Natural killer cell (primary cell): ENCODE data around the gene ZAP70. TPM values are rescaled to one million over a fixed set of nuclear protein-coding genes. Genes with fewer than 3 reads are reported as not detected.

ENCODE experiments used
- ATAC-seq, 3 donors: fragments of 150-1000 bp in 2 of 3; fragments of 200-7000 bp in 1 of 3; cut with Tn5 transposase; 1 replicate in 1 of 3; 2 replicates in 2 of 3; pipeline ENCODE4 v1.10.0; 2021; ENCODE audit warnings: mild to moderate bottlenecking in 2 of 3, moderate library complexity in 2 of 3
- DNase-seq, 2 donors: peaks; one replicate each; pipeline versions ENCODE4 v3.0.0 to v3.0.0-alpha.2; 2013 to 2021; ENCODE audit warnings: mixed read lengths in 1 of 2
- H3K27ac ChIP-seq: one replicate; pipeline ENCODE4 v1.5.1; 2013; ENCODE audit warnings: mild to moderate bottlenecking, low read length
- H3K27me3 ChIP-seq: one replicate; pipeline ENCODE4 v1.6.1; 2013; ENCODE audit warnings: low read length; ENCODE audit not compliant: control insufficient read depth, insufficient read depth
- H3K36me3 ChIP-seq: one replicate; pipeline ENCODE4 v1.6.1; 2013; ENCODE audit warnings: low read length; ENCODE audit not compliant: control insufficient read depth, insufficient read depth
- H3K4me1 ChIP-seq: one replicate; pipeline ENCODE4 v1.6.1; 2013; ENCODE audit warnings: low read length; ENCODE audit not compliant: control insufficient read depth, insufficient read depth
- H3K4me3 ChIP-seq: one replicate; pipeline ENCODE4 v1.5.1; 2013; ENCODE audit warnings: low read length
- H3K9me3 ChIP-seq: one replicate; pipeline ENCODE4 v1.6.1; 2013; ENCODE audit warnings: low read length; ENCODE audit not compliant: control insufficient read depth, insufficient read depth
- H3K27ac Mint-ChIP-seq, 2 donors: one replicate each; pipeline ENCODE4 v1.8.0; 2022; ENCODE audit warnings: mild to moderate bottlenecking in 2 of 2, mixed read lengths in 2 of 2, moderate library complexity in 1 of 2
- H3K27me3 Mint-ChIP-seq, 2 donors: one replicate each; pipeline ENCODE4 v1.8.0; 2022; ENCODE audit warnings: low read depth in 2 of 2, mixed read lengths in 2 of 2
- H3K36me3 Mint-ChIP-seq: one replicate; pipeline ENCODE4 v1.8.0; 2022; ENCODE audit warnings: mixed read lengths
- H3K4me1 Mint-ChIP-seq, 2 donors: one replicate each; pipeline ENCODE4 v1.8.0; 2022; ENCODE audit warnings: mixed read lengths in 2 of 2
- H3K4me3 Mint-ChIP-seq: one replicate; pipeline ENCODE4 v1.8.0; 2022; ENCODE audit warnings: mild to moderate bottlenecking, moderate library complexity, mixed read lengths
- H3K9me3 Mint-ChIP-seq, 2 donors: one replicate each; pipeline ENCODE4 v1.8.0; 2022; ENCODE audit warnings: mixed read lengths in 2 of 2
- WGBS: methylation state at CpG from one replicate; pipeline ENCODE4 v1.1.7; 2013; ENCODE audit warnings: missing lambda C conversion rate; ENCODE audit not compliant: insufficient coverage; 5-methylcytosine and 5-hydroxymethylcytosine counted together
- intact Hi-C: fragments of 100-400 bp; cut with micrococcal nuclease; formaldehyde crosslinking; loops from one replicate; pipeline ENCODE4 v1.14.2; 2022
- total RNA-seq, 4 donors: library from RNA; stranded (reverse); fragments of 120-200 nt in 1 of 4; gene quantifications; one replicate each; pipeline versions ENCODE4 v1.2.3 to v1.2.4, GENCODE V29; 2013 to 2022
- TF ChIP-seq, protein P1 (sequence below): fragments of 200-600 bp; IDR thresholded peaks from one replicate; pipeline ENCODE4 v1.8.0; 2022; ENCODE audit warnings: antibody characterized with exemption

Gene ZAP70
- total RNA-seq, 3 donors from 2014 or later (not counting 1 experiment from before 2014, with no cell fraction given), result 883 to 1,008 (median 954) TPM

DNA sequence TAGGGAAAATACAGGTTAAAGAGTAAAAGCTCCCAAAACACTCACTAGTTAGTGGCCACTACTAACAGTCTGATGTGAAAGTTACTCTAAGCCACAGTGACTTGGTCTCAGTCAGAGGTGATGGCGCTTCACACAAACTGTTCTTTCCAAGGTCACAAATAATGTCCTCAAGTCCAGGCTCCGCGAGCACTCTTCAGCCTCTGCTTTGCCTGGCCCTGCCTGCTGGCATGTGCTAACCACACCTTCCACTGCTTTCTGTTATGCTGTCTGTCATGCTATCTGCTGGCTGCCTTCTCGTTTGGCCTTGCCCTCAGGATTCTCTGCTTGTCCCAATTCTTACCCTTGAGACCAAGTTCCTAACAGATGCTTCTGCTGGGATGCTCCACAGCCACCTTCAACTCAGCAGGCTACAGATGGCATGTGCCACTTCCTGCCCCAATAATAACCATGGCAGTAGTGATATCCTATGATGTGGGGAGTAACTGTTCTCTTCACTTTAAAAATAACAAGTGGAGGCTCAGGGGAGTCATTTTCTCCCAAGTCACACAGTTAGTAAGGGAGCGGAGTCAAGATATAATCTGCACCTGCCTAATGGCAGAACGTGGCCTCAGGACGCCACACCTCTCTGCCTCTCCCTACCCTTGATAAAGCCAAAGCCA, 75.7 kb downstream of the ZAP70 start:
- DNase-seq, result no peak
- H3K4me1 Mint-ChIP-seq, result no peaks in the 10 kb centered on the region
- H3K4me3 Mint-ChIP-seq, result no peak overlapping the region
- Histone ChIP-seq H3K4me1 (no peaks in the 10 kb centered on the region), H3K9me3 (no peaks in the 10 kb centered on the region), H3K4me3 (no peak overlapping the region), H3K27me3 (no peaks in the 10 kb centered on the region), H3K27ac (no peak overlapping the region), H3K36me3 (peaks cover 40% of the 10 kb centered on the region)
- no peaks in the 10 kb centered on the region for H3K27me3 Mint-ChIP-seq
- no peak overlapping the region for H3K27ac Mint-ChIP-seq
- no peak for ATAC-seq
- H3K9me3 Mint-ChIP-seq, result no peaks in the 10 kb centered on the region
- intact Hi-C loops, result no loop called here
- 92% methylated on average over 7 of the region's 7 CpGs for WGBS
- TF ChIP-seq, protein P1, sequence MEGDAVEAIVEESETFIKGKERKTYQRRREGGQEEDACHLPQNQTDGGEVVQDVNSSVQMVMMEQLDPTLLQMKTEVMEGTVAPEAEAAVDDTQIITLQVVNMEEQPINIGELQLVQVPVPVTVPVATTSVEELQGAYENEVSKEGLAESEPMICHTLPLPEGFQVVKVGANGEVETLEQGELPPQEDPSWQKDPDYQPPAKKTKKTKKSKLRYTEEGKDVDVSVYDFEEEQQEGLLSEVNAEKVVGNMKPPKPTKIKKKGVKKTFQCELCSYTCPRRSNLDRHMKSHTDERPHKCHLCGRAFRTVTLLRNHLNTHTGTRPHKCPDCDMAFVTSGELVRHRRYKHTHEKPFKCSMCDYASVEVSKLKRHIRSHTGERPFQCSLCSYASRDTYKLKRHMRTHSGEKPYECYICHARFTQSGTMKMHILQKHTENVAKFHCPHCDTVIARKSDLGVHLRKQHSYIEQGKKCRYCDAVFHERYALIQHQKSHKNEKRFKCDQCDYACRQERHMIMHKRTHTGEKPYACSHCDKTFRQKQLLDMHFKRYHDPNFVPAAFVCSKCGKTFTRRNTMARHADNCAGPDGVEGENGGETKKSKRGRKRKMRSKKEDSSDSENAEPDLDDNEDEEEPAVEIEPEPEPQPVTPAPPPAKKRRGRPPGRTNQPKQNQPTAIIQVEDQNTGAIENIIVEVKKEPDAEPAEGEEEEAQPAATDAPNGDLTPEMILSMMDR, result no peak
- no peaks in the 10 kb centered on the region for H3K36me3 Mint-ChIP-seq

Other genes with a start within 250 kb of the ZAP70 start
- gene ANKRD36B, start 123.7 kb upstream of the ZAP70 start, total RNA-seq, result 10 to 100 TPM; 57.1 to 76.5 (median 71.8) TPM
- gene COX5B, start 67.5 kb upstream of the ZAP70 start, total RNA-seq, result 100 to 1,000 TPM; 101 to 126 (median 122) TPM
- gene ACTR1B, start 49.5 kb upstream of the ZAP70 start, total RNA-seq, result 10 to 100 TPM; 71.6 to 81.1 (median 73.1) TPM
- gene C2orf92, start 43.9 kb upstream of the ZAP70 start, total RNA-seq, result 10 to 100 TPM; 13.4 to 20.9 (median 16.1) TPM